ENCODE results near the gene DGKZ.

DGKZ gene

DNA sequence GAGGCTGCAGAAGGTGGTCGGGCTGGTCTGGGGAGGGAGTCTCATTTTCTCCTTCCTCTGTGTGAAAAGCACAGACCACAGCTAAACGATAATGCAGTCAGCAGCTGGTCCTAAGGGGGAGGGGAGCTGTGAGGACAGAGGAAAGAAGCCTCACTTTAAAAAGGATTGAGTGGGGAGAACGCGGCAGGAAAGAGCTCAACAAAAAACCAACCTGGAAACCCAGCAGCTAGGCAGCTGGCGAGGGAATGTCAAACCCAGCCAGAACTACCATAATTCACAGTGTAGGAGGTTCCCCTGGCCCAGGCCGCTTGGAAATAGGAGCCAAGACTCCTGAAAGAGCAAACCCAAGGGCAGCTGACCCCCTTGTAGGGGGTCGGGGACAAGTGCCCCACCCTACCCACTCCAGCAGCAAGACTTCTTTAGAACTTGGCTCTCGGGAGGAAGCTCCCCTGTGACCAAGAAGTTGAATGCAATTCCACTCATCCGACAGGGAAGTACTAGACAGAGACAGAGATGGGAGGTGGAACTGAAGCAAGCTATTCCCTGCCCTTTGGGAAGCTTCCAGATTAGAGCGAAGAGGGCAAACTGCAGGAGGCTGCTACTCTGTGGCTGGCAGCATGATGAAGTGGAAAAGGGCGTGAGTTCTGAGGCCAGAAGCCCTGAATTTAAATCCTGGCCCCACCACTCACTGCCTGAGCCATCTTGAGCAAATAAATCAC, 16.5 kb upstream of the DGKZ start:
- no peak for TF ChIP-seq CTCF (IDR thresholded peaks at IDR 0.05)
- Histone ChIP-seq H3K4me1 (ENCODE audit: control insufficient read depth in 1 of 2, insufficient read depth in 1 of 2, low read depth in 1 of 2, low read length in 1 of 2) (peaks cover 57 to 72% of the 10 kb centered on the region in 2 experiments), H3K9me3 (no peaks in the 10 kb centered on the region), H3K27me3 (peaks cover 52% of the 10 kb centered on the region), H3K27ac (no peak overlapping the region), H3K36me3 (no peaks in the 10 kb centered on the region), H3K4me3 (ENCODE audit: low read depth in 1 of 2, low read length in 1 of 2) (no peak overlapping the region)

GRCh38 chr11:46331282-46331984, 15.8 kb upstream of the DGKZ start:
- peaks cover 52% of the 10 kb centered on the region for H3K27me3 ChIP-seq

GRCh38 chr11:46332093-46332567, 15.1 kb upstream of the DGKZ start:
- peak overlapping the region in 1 of 2 experiments; percentile 64 for H3K4me3 ChIP-seq (ENCODE audit: low read depth in 1 of 2, low read length in 1 of 2)

More at GRCh38 chr11:46331282-46331984, 15.8 kb upstream of the DGKZ start:
- H3K36me3 ChIP-seq = no peaks in the 10 kb centered on the region
- H3K4me1 ChIP-seq (ENCODE audit: control insufficient read depth in 1 of 2, insufficient read depth in 1 of 2, low read depth in 1 of 2, low read length in 1 of 2) = peaks cover 63 to 77% of the 10 kb centered on the region in 2 experiments
- H3K4me3 ChIP-seq (ENCODE audit: low read depth in 1 of 2, low read length in 1 of 2) = no peak overlapping the region
- H3K9me3 ChIP-seq = no peaks in the 10 kb centered on the region
- H3K27ac ChIP-seq = no peak overlapping the region
- TF ChIP-seq CTCF (IDR thresholded peaks at IDR 0.05) = no peak

GRCh38 chr11:46332568-46333393, 14.5 kb upstream of the DGKZ start:
- peaks cover 63 to 77% of the 10 kb centered on the region in 2 experiments for H3K4me1 ChIP-seq (ENCODE audit: control insufficient read depth in 1 of 2, insufficient read depth in 1 of 2, low read depth in 1 of 2, low read length in 1 of 2)
- H3K27me3 ChIP-seq = peaks cover 52% of the 10 kb centered on the region
- H3K4me3 ChIP-seq (ENCODE audit: low read depth in 1 of 2, low read length in 1 of 2) = peak overlapping the region; percentile 42 to 64

More at GRCh38 chr11:46332093-46332567, 15.1 kb upstream of the DGKZ start:
- Histone ChIP-seq H3K4me1 (ENCODE audit: control insufficient read depth in 1 of 2, insufficient read depth in 1 of 2, low read depth in 1 of 2, low read length in 1 of 2) (peaks cover 63 to 77% of the 10 kb centered on the region in 2 experiments), H3K36me3 (no peaks in the 10 kb centered on the region), H3K27me3 (peaks cover 52% of the 10 kb centered on the region), H3K9me3 (no peaks in the 10 kb centered on the region), H3K27ac (no peak overlapping the region)
- TF ChIP-seq CTCF (IDR thresholded peaks at IDR 0.05) = no peak

More at GRCh38 chr11:46332568-46333393, 14.5 kb upstream of the DGKZ start:
- TF ChIP-seq CTCF (IDR thresholded peaks at IDR 0.05) = no peak
- Histone ChIP-seq H3K36me3 (no peaks in the 10 kb centered on the region), H3K27ac (peak overlapping the region; percentile 2), H3K9me3 (no peaks in the 10 kb centered on the region)
